Gastrocnemius medialis (tissue), 4 donors: ENCODE measurements around the gene ITGB7.

Source experiments
- POLR2A ChIP-seq, 2 donors: fragments of 450-650 bp; IDR thresholded peaks; one replicate each; pipeline ENCODE4 v1.6.1; 2017; ENCODE audit warnings: antibody characterized with exemption in 2 of 2, mild to moderate bottlenecking in 2 of 2, moderate library complexity in 2 of 2
- TF ChIP-seq, protein P1 (sequence below), 5 experiments: fragments of 450-650 bp in 3 of 5; fragments of 200-600 bp in 2 of 5; sonication (generic) in 2 of 5; IDR thresholded peaks in 4 of 5; conservative IDR thresholded peaks in 1 of 5; 1 replicate in 4 of 5; 2 replicates in 1 of 5; pipeline ENCODE4 v1.5.1; 2016 to 2019; ENCODE audit warnings: antibody characterized with exemption in 5 of 5, mild to moderate bottlenecking in 3 of 5, moderate library complexity in 3 of 5

GRCh38 chr12:53198486-53199110 is 8.5 kb downstream of the ITGB7 start:
- TF ChIP-seq, protein P1, sequence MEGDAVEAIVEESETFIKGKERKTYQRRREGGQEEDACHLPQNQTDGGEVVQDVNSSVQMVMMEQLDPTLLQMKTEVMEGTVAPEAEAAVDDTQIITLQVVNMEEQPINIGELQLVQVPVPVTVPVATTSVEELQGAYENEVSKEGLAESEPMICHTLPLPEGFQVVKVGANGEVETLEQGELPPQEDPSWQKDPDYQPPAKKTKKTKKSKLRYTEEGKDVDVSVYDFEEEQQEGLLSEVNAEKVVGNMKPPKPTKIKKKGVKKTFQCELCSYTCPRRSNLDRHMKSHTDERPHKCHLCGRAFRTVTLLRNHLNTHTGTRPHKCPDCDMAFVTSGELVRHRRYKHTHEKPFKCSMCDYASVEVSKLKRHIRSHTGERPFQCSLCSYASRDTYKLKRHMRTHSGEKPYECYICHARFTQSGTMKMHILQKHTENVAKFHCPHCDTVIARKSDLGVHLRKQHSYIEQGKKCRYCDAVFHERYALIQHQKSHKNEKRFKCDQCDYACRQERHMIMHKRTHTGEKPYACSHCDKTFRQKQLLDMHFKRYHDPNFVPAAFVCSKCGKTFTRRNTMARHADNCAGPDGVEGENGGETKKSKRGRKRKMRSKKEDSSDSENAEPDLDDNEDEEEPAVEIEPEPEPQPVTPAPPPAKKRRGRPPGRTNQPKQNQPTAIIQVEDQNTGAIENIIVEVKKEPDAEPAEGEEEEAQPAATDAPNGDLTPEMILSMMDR (IDR thresholded peaks at IDR 0.05 in 4 of 5, conservative IDR thresholded peaks at IDR 0.05 in 1 of 5) = no peak
- TF ChIP-seq POLR2A (IDR thresholded peaks at IDR 0.05) = no peak
